HG03439 (cell line): ENCODE data around the gene BMP7.

Experiments used
- ATAC-seq: cut with Tn5 transposase; IDR thresholded peaks from one replicate; pipeline ENCODE4 v1.9.1; 2021; ENCODE audit warnings: mild to moderate bottlenecking, moderate library complexity; ENCODE audit not compliant: unreplicated experiment

Gene BMP7

GRCh38 chr20:57231951-57232428 lies 34.5 kb downstream of the BMP7 start:
- ATAC-seq = no peak

GRCh38 chr20:57231161-57231560 lies 35.3 kb downstream of the BMP7 start:
- no peak for ATAC-seq

DNA sequence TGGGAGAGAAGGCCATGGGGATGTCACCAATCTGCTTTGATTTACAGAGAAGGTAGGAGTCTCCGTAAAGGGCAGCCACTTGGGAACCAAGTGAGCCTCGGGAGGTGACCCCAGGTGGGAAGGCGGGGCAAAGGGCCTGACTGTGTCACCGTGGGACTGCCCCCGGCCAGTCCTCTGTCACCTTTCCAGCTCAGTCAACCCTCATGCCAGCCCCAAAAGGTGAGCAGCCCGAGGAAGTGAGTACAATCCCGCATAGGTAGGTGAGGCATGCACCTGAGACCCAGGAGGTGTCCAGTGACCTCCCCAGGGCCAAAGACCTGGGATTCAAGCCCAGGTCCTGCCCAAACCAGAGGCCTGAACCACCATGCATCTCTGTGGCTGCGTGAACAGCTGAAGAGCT lies 36.2 kb downstream of the BMP7 start:
- ATAC-seq = no peak

DNA sequence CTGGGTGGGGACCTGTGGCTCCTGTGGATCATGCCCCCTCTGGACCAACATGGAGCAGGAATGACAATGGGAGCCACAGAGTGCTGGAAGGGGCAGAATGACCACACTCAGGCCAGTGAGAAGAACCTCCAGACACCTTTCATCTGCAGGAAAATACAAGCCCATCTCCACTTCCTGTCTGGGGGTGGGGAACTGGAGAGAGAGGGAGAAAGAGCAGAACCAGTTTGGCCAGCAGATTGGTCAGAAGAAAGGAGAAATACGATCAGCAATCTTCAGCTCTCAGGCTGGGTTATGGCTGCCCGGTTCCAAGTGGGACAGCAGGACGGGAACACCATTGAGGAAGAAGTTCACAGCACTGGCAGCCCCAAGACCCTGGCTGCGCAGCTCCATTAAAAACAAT lies 37.0 kb downstream of the BMP7 start:
- no peak for ATAC-seq

GRCh38 chr20:57225830-57226229 lies 40.6 kb downstream of the BMP7 start:
- no peak for ATAC-seq

DNA sequence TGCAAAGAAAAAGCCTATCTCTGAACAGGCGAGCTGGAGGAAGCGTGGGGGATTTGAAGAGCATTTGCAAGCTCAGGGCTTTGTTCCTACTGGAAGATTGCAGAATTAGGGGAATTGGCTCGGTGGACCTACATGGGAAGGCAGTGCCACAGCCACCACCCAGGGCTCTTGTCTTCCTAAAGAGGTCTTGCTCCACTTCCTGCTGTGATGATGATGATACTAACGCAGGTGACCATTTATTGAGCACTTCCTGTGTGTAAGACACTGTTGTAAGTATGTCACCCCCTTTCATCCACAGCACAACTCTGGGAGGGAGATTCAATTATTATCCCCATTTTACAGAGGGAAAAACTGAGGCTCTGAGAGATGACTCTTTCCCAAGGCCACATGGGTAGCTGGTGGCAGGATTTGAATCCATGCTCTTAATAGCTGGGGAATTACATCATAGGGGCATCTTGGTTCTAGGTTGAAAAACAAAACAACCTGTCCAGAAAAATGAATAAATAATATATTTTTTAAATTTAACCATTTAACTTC lies 41.2 kb downstream of the BMP7 start:
- ATAC-seq = no peak

DNA sequence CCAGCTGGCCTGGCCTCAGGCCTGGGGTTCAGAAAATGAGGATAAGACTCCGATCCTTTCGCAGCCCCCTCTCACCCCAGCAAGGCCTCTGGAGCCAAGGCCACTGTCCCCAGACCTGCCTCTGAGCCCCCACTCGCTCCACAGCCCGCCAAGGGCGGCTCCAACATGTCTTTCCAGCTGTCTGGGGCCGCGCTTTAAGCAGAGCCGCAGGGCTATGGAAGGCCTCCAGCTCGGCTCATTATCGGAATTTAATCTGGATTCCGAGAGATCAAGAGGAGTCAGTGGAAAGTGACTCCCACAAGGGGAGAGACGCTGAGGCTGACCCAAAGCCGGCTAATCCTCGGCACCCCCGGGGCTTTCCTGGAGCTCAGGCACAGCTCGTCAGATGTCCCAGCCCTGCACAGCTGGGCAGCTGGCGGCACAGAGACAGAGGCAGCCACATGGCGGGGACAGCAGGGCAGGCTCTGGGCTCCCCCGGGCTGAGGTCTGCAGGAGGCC lies 41.8 kb downstream of the BMP7 start:
- ATAC-seq = no peak

GRCh38 chr20:57223648-57224489 lies 42.6 kb downstream of the BMP7 start:
- ATAC-seq = no peak

DNA sequence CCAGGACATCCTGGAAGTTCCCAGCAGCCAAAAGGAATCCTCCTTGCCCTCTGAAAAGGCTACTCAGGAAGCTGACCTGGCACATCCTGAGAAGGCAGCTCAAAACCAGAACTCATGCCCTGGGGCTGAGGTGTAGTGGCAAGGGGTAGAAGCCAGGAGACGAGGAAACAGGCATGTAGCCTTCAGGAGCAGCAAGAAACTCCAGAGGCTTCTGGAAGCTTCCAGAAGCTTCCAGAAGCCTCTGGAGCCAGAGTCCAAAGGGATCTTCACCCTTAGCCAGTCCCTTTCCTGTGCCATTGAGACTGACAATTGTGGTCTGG lies 43.9 kb downstream of the BMP7 start:
- no peak for ATAC-seq

DNA sequence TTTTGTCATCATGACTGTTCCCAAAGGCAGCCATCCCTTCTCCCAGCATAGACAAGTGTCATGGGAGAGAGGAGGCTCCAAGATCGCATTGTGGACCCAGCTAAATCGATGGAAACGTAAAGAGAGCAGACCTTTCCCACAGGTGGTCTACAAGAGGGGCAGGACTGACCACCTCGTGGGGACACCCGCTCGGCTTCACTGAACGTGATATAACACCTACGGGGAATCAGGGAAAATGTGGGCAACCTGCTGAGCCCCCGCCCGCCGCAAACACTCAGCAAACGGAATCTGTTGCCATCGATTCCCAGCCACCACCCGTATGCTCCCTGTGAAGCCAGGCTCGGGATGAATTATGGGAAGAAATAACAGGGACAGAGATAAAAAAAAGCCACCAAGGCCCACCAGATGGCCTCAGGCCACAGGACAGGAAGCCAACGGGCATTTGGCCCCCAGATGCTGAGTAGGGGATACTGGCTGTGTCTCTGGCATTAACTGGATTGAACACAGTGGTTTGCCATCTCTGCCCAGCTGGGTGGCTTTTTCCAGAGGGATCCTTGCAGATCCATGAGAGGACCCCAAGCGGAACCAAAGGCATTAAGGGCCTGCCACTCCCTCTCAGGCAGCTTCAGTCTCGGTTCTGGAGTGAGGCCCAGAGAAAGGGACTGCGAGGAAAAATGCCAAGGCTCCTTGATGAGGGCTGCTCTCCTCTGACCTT lies 44.4 kb downstream of the BMP7 start:
- ATAC-seq = no peak

DNA sequence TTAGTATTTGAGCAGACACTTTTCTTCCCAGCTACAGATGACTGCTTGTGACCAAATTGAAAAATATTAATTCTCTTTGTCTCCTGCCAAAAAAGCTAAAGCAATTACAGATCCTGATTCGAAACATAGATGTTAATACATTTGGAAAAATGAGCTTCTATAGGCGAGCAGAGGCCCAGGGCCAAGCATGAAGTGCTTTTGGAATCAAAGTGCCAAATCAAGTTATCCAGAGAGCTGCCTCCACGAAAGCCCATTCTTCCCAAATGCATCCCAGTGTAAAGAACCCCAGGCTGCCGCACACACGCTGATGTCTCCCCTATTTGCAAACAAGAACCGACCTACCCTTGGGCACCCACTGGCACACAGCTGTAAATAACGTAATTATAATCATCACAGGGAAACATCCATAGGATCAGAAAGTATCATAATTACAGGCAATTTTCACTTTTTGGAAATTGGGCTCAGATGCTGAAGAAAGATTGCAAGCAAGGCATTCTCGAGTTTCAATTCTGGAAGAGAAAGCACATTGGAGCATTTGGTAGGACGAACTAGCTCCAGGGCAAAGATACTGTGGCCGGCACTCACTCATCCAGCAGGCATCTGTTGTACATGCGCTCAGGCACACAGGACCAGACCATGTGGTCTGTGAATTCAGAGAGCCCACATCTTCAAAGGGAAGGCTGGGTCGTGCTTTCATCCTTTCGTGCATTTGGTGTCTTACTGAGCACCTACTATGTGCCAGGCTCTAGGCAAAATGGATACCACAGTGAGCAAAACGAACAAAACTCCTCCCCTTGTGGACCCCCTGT lies 45.9 kb downstream of the BMP7 start:
- ATAC-seq = no peak

GRCh38 chr20:57219071-57219677 lies 47.3 kb downstream of the BMP7 start:
- ATAC-seq = no peak

DNA sequence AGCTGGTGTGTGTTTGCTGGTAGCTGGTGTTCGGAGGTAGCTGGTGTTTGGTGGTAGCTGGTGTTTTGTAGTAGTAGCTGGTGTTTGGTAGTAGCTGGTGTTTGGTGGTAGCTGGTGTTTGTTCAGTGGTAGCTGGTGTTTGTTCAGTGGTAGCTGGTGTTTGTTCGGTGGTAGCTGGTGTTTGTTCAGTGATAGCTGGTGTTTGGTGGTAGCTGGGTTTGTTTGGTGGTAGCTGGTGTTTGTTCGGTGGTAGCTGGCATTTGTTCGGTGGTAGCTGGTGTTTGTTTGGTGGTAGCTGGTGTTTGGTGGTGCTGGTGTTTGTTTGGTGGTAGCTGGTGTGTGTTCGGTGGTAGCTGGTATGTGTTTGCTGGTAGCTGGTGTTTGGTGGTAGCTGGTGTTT lies 48.0 kb downstream of the BMP7 start:
- no peak for ATAC-seq

- no peak for ATAC-seq
Measured at GRCh38 chr20:57217802-57218201, 48.6 kb downstream of the BMP7 start.

DNA sequence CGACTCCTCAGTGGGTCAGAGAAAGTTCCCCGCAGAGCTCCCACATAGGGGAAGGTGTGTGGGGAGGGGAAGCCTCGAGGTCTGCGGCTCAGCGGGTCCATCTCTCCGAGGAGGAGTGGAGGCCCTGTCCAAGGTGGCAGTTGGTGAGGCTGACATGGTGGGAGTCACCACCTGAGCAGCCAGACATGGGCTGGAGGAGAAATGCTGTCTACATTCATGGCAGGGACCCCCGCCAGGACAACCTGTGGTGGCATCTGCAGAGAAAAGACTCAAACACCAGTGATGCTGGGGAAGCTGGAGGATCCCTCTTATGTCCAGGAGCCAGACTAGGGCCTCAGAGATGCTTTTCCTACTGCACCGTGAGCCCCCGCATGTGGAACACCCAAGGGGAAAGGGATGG lies 49.8 kb downstream of the BMP7 start:
- no peak for ATAC-seq

DNA sequence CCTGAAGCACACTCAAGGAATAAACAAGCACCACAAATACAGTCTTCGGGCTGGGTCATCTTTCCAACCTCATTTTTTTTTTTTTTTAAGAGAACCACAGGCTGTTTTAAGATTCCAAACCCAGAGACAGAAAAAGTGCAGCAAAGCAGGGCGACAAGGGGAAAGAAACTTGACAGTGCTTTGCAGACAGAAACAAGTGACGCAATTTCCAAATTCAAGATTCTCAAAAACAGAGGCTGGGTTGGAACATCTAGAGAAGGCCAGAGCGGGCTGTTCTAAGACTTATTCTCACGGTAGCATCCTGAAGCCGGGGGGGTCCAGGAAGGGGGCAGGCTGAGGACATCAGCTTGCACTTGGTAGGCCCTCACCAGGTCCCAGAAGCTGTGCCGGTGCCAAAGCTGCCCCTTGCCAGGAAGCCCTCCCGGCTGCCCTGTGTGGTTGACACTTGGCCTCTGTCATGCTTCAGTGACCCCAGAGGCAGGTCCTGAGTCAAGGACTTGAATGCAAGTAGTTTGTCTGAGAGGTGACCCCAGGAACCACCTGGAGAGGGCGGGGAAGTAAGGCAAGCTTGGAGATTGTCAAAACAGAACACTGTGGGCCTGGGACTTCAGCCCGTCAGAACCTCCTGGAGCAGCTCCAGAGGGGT lies 50.5 kb downstream of the BMP7 start:
- ATAC-seq = no peak

DNA sequence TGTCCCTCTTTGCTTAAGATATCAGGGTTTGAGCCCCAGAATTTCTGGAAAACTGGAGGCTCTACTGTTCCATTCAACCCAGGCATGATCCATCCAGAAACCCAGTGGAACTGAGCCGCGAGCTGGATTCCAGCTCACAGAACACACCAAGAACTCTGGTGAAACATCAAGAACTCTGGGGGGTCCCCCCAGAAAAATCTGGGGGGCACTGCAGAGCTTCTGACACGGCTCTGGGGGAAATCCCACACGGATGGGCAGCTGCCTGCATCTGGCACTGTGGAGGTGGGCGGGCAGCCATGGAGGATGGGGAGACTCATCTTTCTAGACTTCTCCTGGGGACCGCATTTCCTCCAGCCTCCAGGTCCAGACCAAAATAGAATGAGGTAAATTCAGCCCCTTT lies 51.0 kb downstream of the BMP7 start:
- ATAC-seq = no peak

DNA sequence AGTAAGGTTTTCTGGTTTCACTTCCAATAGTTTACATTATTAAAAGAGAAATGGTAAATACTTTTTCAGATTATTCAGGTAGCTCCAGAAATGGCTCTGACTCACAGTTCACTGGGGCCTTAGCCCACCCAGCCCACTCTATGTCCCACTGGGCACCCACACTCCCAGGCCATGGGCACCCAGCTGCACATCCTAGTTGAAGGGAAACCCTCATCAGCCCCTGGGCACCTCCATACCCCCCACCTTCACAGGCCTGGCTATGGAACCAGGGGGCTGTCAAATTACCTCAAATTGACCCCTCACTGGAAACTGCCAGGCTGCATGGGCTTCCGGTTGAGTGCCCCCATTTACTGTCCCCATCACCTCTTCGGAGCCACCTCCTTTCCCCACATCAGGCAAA lies 51.5 kb downstream of the BMP7 start:
- ATAC-seq = no peak

GRCh38 chr20:57214427-57214826 lies 52.0 kb downstream of the BMP7 start:
- ATAC-seq = no peak

- ATAC-seq = no peak
Measured at GRCh38 chr20:57213924-57214323, 52.5 kb downstream of the BMP7 start.
